Measurements from ENCODE around the gene KCNJ5.

KCNJ5 gene

DNA sequence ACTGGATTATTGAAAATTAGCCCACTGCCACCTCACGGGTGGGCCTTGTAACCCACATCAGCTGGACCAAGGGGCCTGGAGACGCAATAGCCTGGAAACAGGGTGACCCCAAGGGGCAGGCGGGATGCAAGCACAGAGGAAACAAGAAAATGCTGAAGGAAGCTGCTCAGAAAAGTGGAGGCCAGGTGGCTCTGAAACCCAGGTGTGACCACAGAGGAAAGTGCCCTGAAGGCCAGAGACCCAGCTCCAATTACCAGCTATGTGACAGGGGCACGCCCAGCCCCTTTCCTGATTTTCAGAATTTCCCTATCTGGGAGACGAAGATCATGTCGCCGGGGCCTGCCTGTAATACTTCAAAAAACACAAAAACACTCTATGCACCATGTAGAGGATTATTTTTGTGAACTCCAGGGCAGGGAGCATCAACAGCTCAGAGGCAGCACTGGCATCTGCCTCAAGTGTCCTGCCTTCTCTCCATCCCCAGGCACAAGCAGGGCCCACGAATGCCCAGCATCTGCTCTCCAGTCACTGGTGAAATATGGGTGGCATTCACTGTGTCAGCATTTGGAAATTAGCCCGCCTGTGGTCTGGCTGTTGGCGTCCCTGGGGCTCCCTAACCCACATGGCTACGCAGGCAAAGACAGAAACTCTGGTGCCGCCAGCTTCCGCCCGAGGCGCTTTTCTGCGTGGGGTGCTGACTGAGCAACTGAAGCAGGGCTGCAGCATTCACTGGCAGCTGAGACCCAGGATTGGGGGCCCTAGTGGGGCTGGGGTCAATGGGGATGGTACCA, 30.4 kb upstream of the KCNJ5 start:
- no peak for TF ChIP-seq ZNF274 (IDR thresholded peaks at IDR 0.05; ENCODE audit: low read depth, low read length)
- H3K4me3 ChIP-seq (ENCODE audit: low read length): no peak overlapping the region

DNA sequence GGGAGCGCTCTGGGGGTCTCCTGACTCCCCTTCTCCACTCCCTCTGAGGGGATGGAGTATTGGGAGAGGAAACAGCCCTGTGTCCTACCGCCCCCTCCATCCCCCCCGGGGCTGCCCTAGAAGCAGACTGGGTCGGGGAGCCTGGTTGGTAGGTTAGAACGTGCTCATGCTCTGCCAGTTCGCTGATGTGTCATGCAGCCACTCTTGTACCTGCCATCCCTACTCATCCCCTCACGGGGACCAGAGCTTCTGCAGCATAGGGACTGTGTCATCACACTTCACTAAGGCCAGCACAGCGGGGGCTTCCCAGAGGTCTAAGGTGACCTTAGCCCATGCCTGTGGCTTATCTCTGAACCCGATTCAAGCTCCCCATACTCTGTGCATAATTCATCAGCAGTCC, 28.8 kb upstream of the KCNJ5 start:
- H3K4me3 ChIP-seq (ENCODE audit: low read length): no peak overlapping the region
- TF ChIP-seq ZNF274 (IDR thresholded peaks at IDR 0.05; ENCODE audit: low read depth, low read length): no peak

DNA sequence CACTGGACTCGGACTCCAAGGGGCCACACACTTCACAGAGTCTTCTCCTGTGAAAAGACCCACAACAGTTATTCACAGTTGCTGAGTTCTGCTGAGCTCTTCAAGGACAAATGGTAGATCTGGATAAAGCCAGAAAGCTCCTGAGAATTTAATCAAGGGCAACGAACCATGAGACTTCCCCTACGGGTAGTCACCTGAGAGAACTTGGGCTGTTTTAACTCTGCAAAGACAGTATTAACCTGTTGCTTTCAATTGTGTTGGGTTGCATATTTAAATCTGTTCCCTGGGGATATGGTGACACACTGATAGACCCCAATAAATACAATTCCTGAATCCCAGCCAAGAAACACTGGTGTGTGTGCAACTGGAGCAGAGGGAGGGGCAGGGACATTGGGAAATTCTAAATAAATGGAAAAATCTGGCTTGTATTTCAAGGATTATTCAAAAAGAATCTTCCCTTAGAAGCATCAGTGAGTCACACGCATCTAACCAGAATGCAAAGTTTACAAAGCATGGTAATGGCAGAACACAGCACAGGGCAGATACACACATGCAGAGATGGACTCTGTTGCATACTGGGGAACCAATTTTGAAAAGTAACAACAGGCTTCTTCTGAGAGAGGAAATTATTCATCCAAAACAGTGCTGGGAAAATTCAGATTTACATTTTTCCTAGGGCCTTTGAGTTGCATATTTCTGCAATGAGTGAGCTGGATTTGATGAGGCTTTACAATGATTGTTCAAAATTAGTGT, 28.1 kb upstream of the KCNJ5 start:
- no peak for TF ChIP-seq ZNF274 (IDR thresholded peaks at IDR 0.05; ENCODE audit: low read depth, low read length)

DNA sequence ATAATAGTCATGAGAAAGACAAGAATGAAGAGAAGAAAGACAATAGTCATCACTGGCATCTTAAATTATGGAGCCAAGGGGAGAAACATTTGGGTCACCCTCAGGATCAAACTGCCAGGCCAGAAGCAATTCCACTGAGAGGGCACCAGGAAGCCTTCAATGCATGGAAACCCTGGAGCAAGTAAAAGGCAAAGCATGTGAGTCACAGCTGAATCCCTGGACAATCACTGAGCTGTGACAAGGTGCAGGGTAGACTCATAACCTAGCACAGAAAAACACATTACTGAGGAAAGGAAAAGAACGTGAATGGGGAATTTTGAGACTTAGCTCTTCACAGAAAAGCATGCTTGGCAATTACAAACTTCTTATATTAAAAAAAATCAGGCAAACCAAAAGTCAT, 25.7 kb upstream of the KCNJ5 start:
- H3K4me3 ChIP-seq (ENCODE audit: low read length): no peak overlapping the region
- TF ChIP-seq ZNF274 (IDR thresholded peaks at IDR 0.05; ENCODE audit: low read depth, low read length): no peak

More for the DNA sequence above, 28.1 kb upstream of the KCNJ5 start:
- no peak overlapping the region for H3K4me3 ChIP-seq (ENCODE audit: low read length)

DNA sequence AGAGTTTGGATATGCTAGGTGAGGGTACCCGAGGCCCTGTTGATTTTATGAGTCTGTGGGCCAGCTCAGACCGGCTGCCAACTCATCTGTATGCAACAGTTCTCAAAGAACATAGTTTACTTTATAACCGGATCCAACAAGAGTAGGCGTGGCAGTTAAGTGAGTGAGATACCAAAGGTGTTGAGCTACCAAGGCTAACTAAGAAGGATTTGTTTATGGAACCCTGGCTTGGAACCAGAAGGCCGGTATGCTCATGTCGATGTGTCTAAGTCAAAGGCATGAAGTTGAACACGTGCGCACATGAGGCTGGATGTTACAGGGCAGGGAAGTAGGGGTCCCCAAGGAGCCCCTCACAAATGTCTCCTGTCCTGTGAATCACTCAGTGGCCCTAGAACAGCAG, 23.9 kb upstream of the KCNJ5 start, which contains the start of gene KCNJ1:
TSS of gene KCNJ1 (minus strand) at position 20 of the 400 bp plus-strand sequence. CDS start 27,053 bp downstream, outside the sequence.
- no peak for TF ChIP-seq ZNF274 (IDR thresholded peaks at IDR 0.05; ENCODE audit: low read depth, low read length)
- no peak within 1 kb of the TSS for H3K4me3 ChIP-seq (ENCODE audit: low read length)

DNA sequence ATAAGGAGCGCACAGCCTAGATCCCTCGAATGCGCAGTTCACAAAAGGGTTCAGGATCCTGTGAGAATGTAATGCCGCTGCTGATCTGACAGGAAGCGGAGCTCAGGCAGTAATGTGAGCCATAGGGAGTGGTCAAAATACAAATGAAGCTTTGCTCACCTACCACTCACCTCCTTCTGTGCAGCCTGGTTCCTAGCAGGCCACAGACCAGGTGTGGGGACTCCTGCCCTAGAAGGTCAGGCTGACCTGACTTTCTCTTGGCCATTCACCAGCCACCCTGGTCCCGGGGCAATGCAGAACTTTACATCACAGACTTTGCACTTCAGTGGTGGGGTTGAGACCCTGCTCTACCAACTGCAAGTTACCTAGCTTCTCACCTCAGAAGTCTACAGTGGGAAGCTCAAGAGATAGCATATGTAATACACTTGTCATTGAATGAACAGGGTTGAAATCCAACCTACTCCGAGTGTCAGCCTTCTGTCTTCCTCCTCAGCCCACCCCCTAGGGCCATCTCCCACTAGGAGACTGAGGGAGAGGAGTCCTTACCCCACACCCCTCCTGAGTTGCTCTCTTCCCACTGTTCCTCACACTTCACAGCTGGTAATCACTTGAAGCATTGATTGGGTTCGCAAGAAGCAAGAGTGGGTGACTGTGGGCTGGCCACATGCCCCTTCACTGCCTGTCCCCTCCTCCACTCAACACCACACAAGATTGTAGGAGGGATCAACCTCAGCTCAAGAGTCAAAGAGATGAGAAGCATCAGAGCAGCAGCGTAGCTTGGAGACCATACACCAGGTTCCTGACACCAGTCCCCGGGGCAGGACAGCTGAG, 22.1 kb upstream of the KCNJ5 start:
- TF ChIP-seq ZNF274 (IDR thresholded peaks at IDR 0.05; ENCODE audit: low read depth, low read length): no peak

DNA sequence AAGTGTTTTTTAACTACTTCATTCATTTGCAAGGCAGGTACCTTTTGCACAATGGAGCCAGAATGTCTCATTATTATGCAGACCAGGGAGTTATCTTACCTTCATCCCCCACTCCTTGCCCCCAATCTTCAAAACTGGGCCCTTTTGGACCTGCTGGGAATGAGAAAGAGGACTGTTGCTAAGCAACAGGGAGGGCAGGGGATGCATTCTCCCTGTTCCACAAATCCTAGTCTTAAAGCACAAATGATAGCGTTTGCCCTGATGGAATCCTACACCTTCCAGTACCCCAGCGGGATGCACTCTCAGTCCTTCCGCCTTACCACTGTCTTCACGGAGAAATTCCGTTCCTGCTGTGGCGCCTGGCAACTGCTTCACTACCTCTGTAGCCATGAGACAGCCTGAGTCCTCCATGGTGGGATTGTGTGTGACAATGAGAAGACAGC, 20.0 kb upstream of the KCNJ5 start:
- H3K4me3 ChIP-seq (ENCODE audit: low read length): no peak overlapping the region
- no peak for TF ChIP-seq ZNF274 (IDR thresholded peaks at IDR 0.05; ENCODE audit: low read depth, low read length)

More for the DNA sequence above, 22.1 kb upstream of the KCNJ5 start:
- H3K4me3 ChIP-seq (ENCODE audit: low read length): no peak overlapping the region

DNA sequence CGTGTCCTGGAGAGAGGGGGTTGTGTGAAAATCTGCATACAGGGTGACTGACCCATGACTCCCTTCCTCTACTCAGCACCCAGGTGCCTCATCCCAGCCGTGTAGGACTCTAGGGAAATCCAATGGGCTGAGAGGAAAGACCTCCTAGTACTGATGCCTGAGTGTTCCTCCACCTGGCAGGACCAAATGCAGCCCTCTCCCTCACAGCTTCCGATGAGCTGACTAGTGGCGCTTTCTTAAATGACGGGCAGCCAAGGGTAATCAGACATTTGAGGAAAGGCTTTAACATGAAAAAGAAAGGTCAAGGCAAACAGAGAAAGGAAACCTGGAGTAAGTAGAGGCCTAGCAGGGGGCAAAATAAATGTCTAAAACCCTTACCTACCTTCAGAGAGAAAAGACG, 19.1 kb upstream of the KCNJ5 start:
- no peak overlapping the region for H3K4me3 ChIP-seq (ENCODE audit: low read length)
- no peak for TF ChIP-seq ZNF274 (IDR thresholded peaks at IDR 0.05; ENCODE audit: low read depth, low read length)

DNA sequence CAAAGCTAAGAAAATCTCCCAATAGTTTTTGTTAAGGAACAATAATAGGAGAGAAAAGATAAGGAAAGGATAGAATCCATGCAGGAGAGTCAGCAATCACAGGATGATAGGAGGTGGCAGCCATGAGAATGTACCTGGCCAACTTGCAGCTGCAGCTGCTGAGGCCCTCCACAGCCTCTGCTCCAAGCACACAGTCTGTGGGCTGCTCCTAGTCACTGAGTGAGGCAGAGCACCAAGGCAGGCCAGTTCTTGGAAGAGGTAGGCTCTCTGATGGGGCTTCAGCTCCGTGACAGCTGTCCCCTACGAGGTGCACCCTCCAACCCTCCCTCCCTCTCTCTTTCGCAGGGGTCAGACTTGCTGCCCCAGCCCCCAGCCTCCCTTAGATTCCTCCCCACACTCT, 18.6 kb upstream of the KCNJ5 start:
- no peak overlapping the region for H3K4me3 ChIP-seq (ENCODE audit: low read length)
- TF ChIP-seq ZNF274 (IDR thresholded peaks at IDR 0.05; ENCODE audit: low read depth, low read length): no peak

DNA sequence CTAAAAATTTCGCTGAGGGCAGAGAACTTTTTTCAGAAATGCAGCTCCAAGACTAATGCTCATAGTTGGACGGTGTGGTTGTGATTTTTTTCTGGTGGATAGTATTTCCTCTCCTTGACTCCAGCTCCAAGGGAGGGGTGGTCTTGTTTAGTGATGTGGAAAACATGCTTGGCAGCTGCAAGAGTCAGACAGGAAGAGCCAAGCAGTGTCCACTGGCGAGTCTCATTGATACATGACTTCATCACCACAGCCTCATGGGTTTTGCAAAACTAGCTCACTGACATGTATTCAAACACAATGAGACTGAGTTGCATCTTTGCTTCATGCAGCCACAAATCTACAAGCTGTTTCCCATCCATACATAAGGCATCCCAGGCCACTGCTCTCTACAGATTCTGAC, 16.7 kb upstream of the KCNJ5 start:
- H3K4me3 ChIP-seq (ENCODE audit: low read length): no peak overlapping the region
- TF ChIP-seq ZNF274 (IDR thresholded peaks at IDR 0.05; ENCODE audit: low read depth, low read length): no peak

DNA sequence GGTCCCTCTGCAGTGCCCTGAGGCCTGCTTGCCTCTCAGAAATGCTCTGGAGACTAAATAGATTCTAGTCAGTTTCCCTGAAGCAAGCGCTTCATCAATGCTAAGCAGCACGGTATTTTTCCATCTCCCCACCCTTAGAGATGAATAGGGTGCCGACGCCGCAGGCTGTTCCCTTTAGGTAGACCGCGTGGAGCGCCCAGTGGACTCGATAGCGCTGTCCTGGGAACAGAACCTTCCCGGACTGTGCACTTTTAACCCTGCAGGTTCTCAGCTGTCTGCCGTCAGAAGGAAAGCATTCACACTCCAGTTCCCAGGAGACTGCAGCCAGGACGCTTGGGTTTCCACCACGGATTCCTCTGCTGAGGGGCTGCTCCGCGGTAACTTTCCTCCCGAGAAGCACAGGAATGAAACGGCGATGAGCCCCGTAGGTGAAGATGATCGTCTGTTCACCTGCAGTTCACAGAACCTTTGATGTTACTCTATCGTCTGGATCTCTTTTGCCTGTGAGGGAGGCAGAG, 15.0 kb upstream of the KCNJ5 start:
- H3K4me3 ChIP-seq (ENCODE audit: low read length): no peak overlapping the region
- no peak for TF ChIP-seq ZNF274 (IDR thresholded peaks at IDR 0.05; ENCODE audit: low read depth, low read length)

DNA sequence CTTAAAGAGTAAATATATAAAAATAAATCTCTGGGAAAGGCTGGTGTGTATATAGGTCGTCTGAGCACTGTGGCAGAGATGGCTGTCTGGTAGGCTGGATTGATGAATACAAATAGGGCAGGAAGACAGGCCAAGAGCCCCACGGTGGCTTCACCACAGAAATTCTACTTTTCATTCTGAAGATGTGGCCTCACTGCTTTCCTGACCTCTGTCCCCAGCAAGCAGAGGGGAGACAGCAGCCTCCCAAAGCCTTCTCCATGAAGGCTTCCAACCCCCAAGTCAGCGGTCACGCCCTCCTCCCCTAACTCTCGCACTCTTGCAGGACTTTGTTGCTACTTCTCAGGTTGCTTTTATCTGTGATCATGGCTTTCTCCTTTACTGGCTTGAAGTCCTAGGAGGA, 13.4 kb upstream of the KCNJ5 start:
- TF ChIP-seq ZNF274 (IDR thresholded peaks at IDR 0.05; ENCODE audit: low read depth, low read length): no peak

DNA sequence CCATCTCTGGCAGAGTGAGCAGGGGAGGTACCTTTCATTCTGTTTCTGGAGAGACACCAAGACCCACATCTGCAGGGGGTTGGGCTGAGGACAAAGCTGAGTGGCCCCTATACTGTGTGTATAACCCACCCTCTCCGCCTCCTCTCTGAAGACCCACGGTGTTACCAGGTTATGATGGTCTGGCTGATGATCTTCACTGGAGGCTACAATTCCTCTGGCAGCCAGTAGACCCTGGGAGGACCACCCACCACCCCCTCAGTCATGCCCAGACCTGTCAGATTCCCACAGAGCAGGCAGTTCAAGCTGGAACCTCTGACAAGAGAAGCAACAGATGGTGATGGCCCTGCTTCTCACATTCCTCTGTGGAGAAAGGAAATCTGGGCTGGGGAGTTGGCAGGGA, 12.7 kb upstream of the KCNJ5 start:
- TF ChIP-seq ZNF274 (IDR thresholded peaks at IDR 0.05; ENCODE audit: low read depth, low read length): no peak
- H3K4me3 ChIP-seq (ENCODE audit: low read length): no peak overlapping the region

More for the DNA sequence above, 13.4 kb upstream of the KCNJ5 start:
- H3K4me3 ChIP-seq (ENCODE audit: low read length): no peak overlapping the region

DNA sequence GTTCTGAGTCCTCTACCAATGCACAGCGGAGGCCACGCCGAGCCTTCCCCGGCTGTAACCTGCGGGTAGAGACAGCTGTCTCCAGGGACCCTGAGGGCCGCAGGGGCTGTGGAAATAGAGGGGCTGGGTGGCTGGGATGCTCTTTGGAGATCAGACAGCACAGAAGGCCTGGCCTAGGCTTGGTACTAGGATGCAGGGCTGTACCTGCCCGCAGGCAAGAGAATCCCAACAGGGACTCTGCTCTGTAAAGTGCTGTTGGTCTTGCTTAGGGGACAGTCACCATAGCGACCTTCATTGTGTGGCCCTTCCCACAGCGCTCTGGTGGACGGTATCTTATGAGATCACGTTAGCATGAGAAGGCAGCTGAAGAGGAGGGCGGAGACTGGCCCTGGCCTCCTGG, 11.3 kb upstream of the KCNJ5 start:
- no peak overlapping the region for H3K4me3 ChIP-seq (ENCODE audit: low read length)
- TF ChIP-seq ZNF274 (IDR thresholded peaks at IDR 0.05; ENCODE audit: low read depth, low read length): no peak

Measured in GM08714 (cell line).